AG04450 (cell line): Measurements from ENCODE around the gene UCMA. TPM values are rescaled to one million over a fixed set of nuclear protein-coding genes. Genes with fewer than 3 reads are reported as not detected.
"Not testable (repeated sequence)": the region's sequence is repeated elsewhere in the genome, so short reads cannot be mapped to it uniquely, and the experiment has no call there.

ENCODE experiments used
- CTCF ChIA-PET: fragments of 300-600, 350-600 bp; formaldehyde crosslinking; extraction: SDS; loops from one replicate; lab custom pipeline; 2022; ENCODE audit warnings: antibody characterized with exemption, inconsistent platforms; lab: Charles Lee
- POLR2A ChIA-PET: fragments of 350-600 bp; formaldehyde crosslinking; extraction: SDS; loops from one replicate; lab custom pipeline; 2021; ENCODE audit warnings: antibody characterized with exemption, inconsistent platforms; lab: Yijun Ruan, JAX
- DNase-seq: peaks from one replicate; pipeline ENCODE4 v3.0.0-alpha.2; 2011; ENCODE audit warnings: low read depth, low spot score
- H3K27ac ChIP-seq: one replicate; pipeline ENCODE4 v1.5.1; 2012; ENCODE audit warnings: low read depth, low read length, control low read depth
- H3K27me3 ChIP-seq: one replicate; pipeline ENCODE4 v1.6.0; 2012; ENCODE audit warnings: low read length; ENCODE audit not compliant: control insufficient read depth, insufficient read depth
- H3K4me3 ChIP-seq: 2 replicates; pipeline ENCODE4 v1.5.1; 2011; ENCODE audit warnings: mild to moderate bottlenecking, low read depth, low read length, control low read depth
- H3K9me3 ChIP-seq: 2 replicates; pipeline ENCODE4 v1.5.1; 2012; ENCODE audit warnings: low read length; ENCODE audit not compliant: control insufficient read depth, insufficient read depth
- polyA plus RNA-seq: library from polyadenylated mRNA; depleted of rRNA; stranded (reverse); fragments of >200 nt; gene quantifications from 2 replicates; pipeline ENCODE4 v1.2.3, GENCODE V29; 2011
- TF ChIP-seq, protein P1 (sequence below): IDR thresholded peaks from 2 replicates; pipeline ENCODE4 v1.5.1; 2011; ENCODE audit warnings: low read depth, low read length, control low read depth, inconsistent platforms

UCMA gene
- polyA plus RNA-seq, 1 experiment, result not detected

DNA sequence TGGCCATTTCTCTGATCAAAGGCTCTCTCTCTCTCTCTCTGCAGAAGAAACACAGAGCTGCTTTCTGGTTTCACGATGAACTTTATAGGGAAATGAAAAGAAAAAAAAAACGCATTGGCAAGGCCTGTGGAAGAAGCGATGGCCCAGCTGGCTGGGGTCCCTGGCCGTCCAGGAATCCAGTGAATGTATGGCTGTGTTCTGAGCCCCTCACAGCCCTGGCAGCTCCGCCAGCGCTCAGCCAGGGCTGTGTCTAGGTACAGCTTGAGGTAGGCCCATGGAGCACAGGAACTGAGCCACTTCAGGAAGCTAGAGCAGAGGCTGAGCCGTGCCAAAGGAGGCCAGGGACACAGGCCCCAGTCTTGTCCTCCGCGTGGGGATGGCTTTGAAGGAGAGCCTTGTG lies 13.1 kb upstream of the UCMA start:
- H3K27ac ChIP-seq, result no peak overlapping the region
- ChIA-PET POLR2A (no interaction called here), CTCF (interaction anchor here (0.6 kb wide), 1 partner anchor 41 kb away, joined by 4 read pairs; no protein-coding TSS in a partner anchor)
- no peaks in the 10 kb centered on the region for H3K27me3 ChIP-seq
- no peaks in the 10 kb centered on the region for H3K9me3 ChIP-seq
- no peak overlapping the region for H3K4me3 ChIP-seq
- TF ChIP-seq, protein P1, sequence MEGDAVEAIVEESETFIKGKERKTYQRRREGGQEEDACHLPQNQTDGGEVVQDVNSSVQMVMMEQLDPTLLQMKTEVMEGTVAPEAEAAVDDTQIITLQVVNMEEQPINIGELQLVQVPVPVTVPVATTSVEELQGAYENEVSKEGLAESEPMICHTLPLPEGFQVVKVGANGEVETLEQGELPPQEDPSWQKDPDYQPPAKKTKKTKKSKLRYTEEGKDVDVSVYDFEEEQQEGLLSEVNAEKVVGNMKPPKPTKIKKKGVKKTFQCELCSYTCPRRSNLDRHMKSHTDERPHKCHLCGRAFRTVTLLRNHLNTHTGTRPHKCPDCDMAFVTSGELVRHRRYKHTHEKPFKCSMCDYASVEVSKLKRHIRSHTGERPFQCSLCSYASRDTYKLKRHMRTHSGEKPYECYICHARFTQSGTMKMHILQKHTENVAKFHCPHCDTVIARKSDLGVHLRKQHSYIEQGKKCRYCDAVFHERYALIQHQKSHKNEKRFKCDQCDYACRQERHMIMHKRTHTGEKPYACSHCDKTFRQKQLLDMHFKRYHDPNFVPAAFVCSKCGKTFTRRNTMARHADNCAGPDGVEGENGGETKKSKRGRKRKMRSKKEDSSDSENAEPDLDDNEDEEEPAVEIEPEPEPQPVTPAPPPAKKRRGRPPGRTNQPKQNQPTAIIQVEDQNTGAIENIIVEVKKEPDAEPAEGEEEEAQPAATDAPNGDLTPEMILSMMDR, result no peak
- DNase-seq, result no peak

DNA sequence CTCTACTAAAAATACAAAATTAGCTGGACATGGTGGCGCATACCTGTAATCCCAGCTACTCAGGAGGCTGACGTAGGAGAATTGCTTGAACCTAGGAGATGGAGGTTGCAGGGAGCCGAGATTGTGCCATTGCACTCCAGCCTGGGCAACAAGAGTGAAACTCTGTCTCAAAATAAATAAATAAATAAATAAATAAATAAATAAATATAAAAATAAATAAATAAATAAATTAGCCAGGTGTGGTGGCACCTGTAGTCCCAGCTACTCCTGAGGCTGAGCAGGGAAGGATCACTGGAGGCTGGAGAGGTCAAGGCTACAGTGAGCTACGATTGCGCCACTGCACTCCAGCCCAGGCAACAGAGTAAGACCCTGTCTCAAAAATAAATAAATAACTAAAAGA lies 8.1 kb upstream of the UCMA start:
- H3K4me3 ChIP-seq, H3K27me3 ChIP-seq, DNase-seq, POLR2A ChIA-PET, CTCF ChIA-PET, H3K27ac ChIP-seq, H3K9me3 ChIP-seq: not testable (repeated sequence)

DNA sequence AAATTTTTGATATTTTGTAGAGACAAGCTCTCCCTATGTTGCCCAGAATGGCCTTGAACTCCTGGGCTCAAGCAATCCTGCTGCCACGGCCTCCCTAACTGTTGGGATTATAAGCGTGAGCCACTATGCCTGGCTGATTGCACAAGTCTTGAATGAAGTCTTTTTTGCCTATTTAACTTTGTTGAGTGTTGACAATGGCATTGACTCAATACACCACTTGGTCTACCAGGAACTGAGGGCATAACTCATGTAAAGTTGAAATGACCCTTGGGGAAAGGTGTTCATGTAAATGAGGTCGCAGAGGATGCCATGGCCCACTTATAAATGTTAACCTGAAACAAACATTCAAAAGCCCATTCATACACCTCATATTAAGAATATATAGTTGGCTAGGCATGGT lies 7.4 kb upstream of the UCMA start:
- Histone ChIP-seq H3K27ac (no peak overlapping the region), H3K27me3 (no peaks in the 10 kb centered on the region), H3K4me3 (no peak overlapping the region), H3K9me3 (no peaks in the 10 kb centered on the region)
- ChIA-PET CTCF (no interaction called here), POLR2A (no interaction called here)
- TF ChIP-seq, protein P1, result no peak
- no peak for DNase-seq

DNA sequence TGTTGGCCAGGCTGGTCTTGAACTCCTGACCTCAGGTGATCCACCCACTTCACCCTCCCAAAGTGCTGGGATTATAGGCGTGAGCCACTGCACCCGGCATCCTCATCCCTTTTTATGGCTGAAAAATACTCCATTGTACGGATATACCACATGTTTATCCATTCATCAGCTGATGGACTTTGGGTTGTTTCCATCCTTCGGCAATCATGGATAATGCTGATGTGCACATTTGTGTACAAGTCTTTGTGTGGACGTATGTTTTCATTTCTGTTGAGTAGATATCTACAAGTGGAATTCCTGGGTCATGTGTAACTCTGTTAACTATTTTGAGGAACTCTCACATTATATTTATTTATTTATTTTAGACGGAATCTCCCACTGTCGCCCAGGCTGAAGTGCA lies 5.7 kb upstream of the UCMA start:
- ChIA-PET CTCF (interaction anchor here (0.6 kb wide), 1 partner anchor 1163 kb away, joined by 4 read pairs; no protein-coding TSS in a partner anchor), POLR2A (no interaction called here)
- no peaks in the 10 kb centered on the region for H3K9me3 ChIP-seq
- H3K4me3 ChIP-seq, result no peak overlapping the region
- TF ChIP-seq, protein P1, result no peak
- no peak for DNase-seq
- H3K27me3 ChIP-seq, result no peaks in the 10 kb centered on the region
- H3K27ac ChIP-seq, result no peak overlapping the region

DNA sequence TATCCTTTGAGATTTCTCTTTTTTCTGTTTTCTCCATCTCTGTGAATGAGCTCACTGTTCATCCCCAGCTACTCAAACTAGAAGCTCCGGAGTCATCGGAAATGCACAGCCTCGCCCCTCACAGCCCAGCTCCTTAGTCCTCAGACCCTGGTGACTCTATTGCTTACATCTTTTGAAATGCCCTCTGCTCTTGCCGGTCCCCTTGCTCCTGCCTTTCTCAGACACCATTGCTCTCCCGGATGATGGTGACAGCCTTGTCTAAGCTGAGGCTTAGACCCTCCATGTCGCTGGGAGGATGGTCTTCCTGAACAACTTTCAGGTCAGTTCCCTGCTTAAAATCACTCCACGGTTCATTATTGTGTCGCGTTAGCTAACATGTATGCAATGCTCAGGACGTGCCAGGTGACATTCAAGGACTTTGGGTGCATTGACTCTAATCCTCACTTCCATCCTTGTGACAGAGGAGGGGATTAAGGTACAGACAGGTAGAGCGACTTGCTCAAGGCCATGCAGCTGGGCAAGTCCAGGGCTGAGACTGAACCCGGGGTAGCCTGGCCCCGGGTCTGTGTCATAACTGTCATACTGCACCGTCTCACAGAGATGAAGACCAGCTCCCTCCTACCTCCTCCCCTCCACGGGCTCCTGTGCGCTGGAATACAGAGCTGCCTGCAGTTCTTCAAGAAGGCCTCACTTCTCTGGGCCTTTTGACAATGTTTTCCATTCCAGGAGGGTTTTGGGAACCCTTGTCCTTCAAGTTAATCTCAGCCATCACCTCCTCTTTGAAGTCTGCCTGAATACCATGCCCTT lies 4.3 kb upstream of the UCMA start:
- POLR2A ChIA-PET, result no interaction called here
- no peaks in the 10 kb centered on the region for H3K9me3 ChIP-seq
- H3K27ac ChIP-seq, result no peak overlapping the region
- TF ChIP-seq, protein P1, result no peak
- H3K27me3 ChIP-seq, result peaks cover 5% of the 10 kb centered on the region
- no peak for DNase-seq
- CTCF ChIA-PET, result no interaction called here
- H3K4me3 ChIP-seq, result no peak overlapping the region
